HCT116 (cell line): ENCODE measurements around the gene ZSCAN29. TPM values are rescaled to one million over a fixed set of nuclear protein-coding genes. Genes with fewer than 3 reads are reported as not detected.

Experiments
- ATAC-seq: fragments of 200-7000 bp; cut with Tn5 transposase; 2 replicates; pipeline ENCODE4 v1.9.1; 2020; ENCODE audit warnings: mild to moderate bottlenecking, moderate library complexity
- BruUV-seq: library from RNA; stranded (reverse); fragments of 400-500 nt; replicated peaks from 2 replicates; lab custom pipeline; 2021; lab: Mats Ljungman, UMichigan
- CTCF ChIA-PET: fragments of 300-600 bp; sonication (Branson Sonifier 250); formaldehyde crosslinking; loops from one replicate; lab custom pipeline; 2021; ENCODE audit warnings: antibody characterized with exemption; lab: Charles Lee
- POLR2A ChIA-PET: fragments of 300-600, 350-600 bp; sonication (Branson Sonifier 250); formaldehyde crosslinking; loops from one replicate; lab custom pipeline; 2021; ENCODE audit warnings: antibody characterized with exemption; lab: Charles Lee
- RAD21 ChIA-PET, 2 experiments: fragments of 300-600 bp; sonication (Branson Sonifier 250); formaldehyde crosslinking; loops; one replicate each; lab custom pipeline; 2023; ENCODE audit warnings: low total read pairs in 2 of 2; ENCODE audit not compliant: uncharacterized antibody in 2 of 2, unreplicated experiment in 2 of 2, low non-redundant PET in 1 of 2; lab: Charles Lee
- DNase-seq: peaks from one replicate; pipeline ENCODE4 v3.0.0-alpha.2; 2010; ENCODE audit warnings: low read depth, low spot score
- H2AFZ ChIP-seq: fragments of 200-600 bp; shearing (Covaris generic), sonication (generic); 2 replicates; pipeline ENCODE4 v1.6.1; 2017; ENCODE audit warnings: low read depth, mixed run types, mixed read lengths, antibody characterized with exemption, low read length; ENCODE audit not compliant: poor library complexity, severe bottlenecking
- H3K27ac ChIP-seq: 2 replicates; pipeline ENCODE4 v1.5.1; 2012; ENCODE audit warnings: low read depth, low read length
- H3K27me3 ChIP-seq: fragments of 200-600 bp; sonication (generic); 2 replicates; pipeline ENCODE4 v1.6.1; 2016; ENCODE audit warnings: mixed run types, low read length, mixed read lengths; ENCODE audit not compliant: insufficient read depth
- H3K36me3 ChIP-seq, 2 experiments: fragments of 200-500 bp in 1 of 2; fragments of 200-600 bp in 1 of 2; sonication (Bioruptor generic) in 1 of 2; sonication (generic) in 1 of 2; 2 replicates each; pipeline versions ENCODE4 v1.5.1 to v1.6.1; 2014 to 2016; ENCODE audit warnings: low read length in 2 of 2, inconsistent platforms in 1 of 2, mixed read lengths in 1 of 2, mixed run types in 1 of 2; ENCODE audit not compliant: insufficient read depth in 2 of 2, control insufficient read depth in 1 of 2
- H3K4me1 ChIP-seq, 2 experiments: fragments of 200-600 bp in 1 of 2; sonication (generic) in 1 of 2; 2 replicates each; pipeline versions ENCODE4 v1.5.1 to v1.6.1; 2012 to 2017; ENCODE audit warnings: low read length in 2 of 2, inconsistent platforms in 1 of 2, mild to moderate bottlenecking in 1 of 2, mixed read lengths in 1 of 2, mixed run types in 1 of 2, moderate library complexity in 1 of 2; ENCODE audit not compliant: insufficient read depth in 2 of 2, control insufficient read depth in 1 of 2
- H3K4me2 ChIP-seq: fragments of 200-600 bp; sonication (generic); 2 replicates; pipeline ENCODE4 v1.6.1; 2017; ENCODE audit warnings: mixed run types, low read length, mixed read lengths
- H3K4me3 ChIP-seq, 2 experiments: fragments of 200-600 bp in 1 of 2; sonication (generic) in 1 of 2; replicated peaks in 1 of 2; 2 replicates each; pipeline ENCODE4 v1.5.1; 2011 to 2016; ENCODE audit warnings: low read length in 2 of 2, control low read depth in 1 of 2, low read depth in 1 of 2, mild to moderate bottlenecking in 1 of 2, mixed read lengths in 1 of 2, mixed run types in 1 of 2
- H3K79me2 ChIP-seq: fragments of 200-600 bp; sonication (generic); 2 replicates; pipeline ENCODE4 v1.6.1; 2017; ENCODE audit warnings: mild to moderate bottlenecking, mixed run types, low read length, moderate library complexity, mixed read lengths; ENCODE audit not compliant: insufficient read depth
- H3K9ac ChIP-seq: fragments of 200-600 bp; sonication (generic); 2 replicates; pipeline ENCODE4 v1.6.1; 2016; ENCODE audit warnings: low read length, mixed read lengths
- H3K9me2 ChIP-seq: fragments of 200-600 bp; sonication (generic), shearing (Covaris generic); 2 replicates; pipeline ENCODE4 v1.6.1; 2017; ENCODE audit warnings: mixed run types, mild to moderate bottlenecking, moderate library complexity; ENCODE audit not compliant: insufficient read depth
- H3K9me3 ChIP-seq, 2 experiments: fragments of 200-500 bp in 1 of 2; fragments of 200-600 bp in 1 of 2; sonication (Bioruptor generic) in 1 of 2; sonication (generic) in 1 of 2; 2 replicates each; pipeline ENCODE4 v1.6.1; 2014 to 2017; ENCODE audit warnings: low read length in 2 of 2, mixed read lengths in 2 of 2, inconsistent platforms in 1 of 2, low read depth in 1 of 2, mild to moderate bottlenecking in 1 of 2, mixed run types in 1 of 2, moderate library complexity in 1 of 2; ENCODE audit not compliant: control insufficient read depth in 1 of 2, insufficient read depth in 1 of 2
- H4K20me1 ChIP-seq: fragments of 200-600 bp; sonication (generic), shearing (Covaris generic); 2 replicates; pipeline ENCODE4 v1.6.1; 2017; ENCODE audit warnings: mixed run types, mild to moderate bottlenecking, moderate library complexity; ENCODE audit not compliant: insufficient read depth
- CEBPB ChIP-seq: IDR thresholded peaks from 2 replicates; pipeline ENCODE4 v1.6.1; 2012; ENCODE audit warnings: low read depth
- CTCF ChIP-seq, 3 experiments: fragments of 200-600 bp in 1 of 3; sonication (generic) in 1 of 3; IDR thresholded peaks in 2 of 3; conservative IDR thresholded peaks in 1 of 3; 2 replicates each; pipeline ENCODE4 v1.5.1; 2012 to 2017; ENCODE audit warnings: low read depth in 2 of 3, low read length in 2 of 3, antibody characterized with exemption in 1 of 3, borderline replicate concordance in 1 of 3, control low read depth in 1 of 3, mild to moderate bottlenecking in 1 of 3, mixed read lengths in 1 of 3, mixed run types in 1 of 3, moderate library complexity in 1 of 3; ENCODE audit not compliant: insufficient read depth in 1 of 3
- EGR1 ChIP-seq: IDR thresholded peaks from 2 replicates; pipeline ENCODE4 v1.6.1; 2012; ENCODE audit warnings: low read depth
- ELF1 ChIP-seq: IDR thresholded peaks from 2 replicates; pipeline ENCODE4 v1.6.1; 2012; ENCODE audit warnings: low read depth, borderline replicate concordance
- EZH2 ChIP-seq: fragments of 200-600 bp; sonication (generic); IDR thresholded peaks from 2 replicates; pipeline ENCODE4 v1.6.1; 2017; ENCODE audit warnings: antibody characterized with exemption, mixed run types
- EZH2phosphoT487 ChIP-seq: fragments of 200-600 bp; IDR thresholded peaks from 2 replicates; pipeline ENCODE4 v1.6.1; 2018; ENCODE audit warnings: antibody characterized with exemption, borderline replicate concordance
- FOSL1 ChIP-seq: IDR thresholded peaks from 2 replicates; pipeline ENCODE4 v1.6.1; 2012; ENCODE audit warnings: low read depth
- JUND ChIP-seq: IDR thresholded peaks from 2 replicates; pipeline ENCODE4 v1.6.1; 2012
- RAD21 ChIP-seq: IDR thresholded peaks from 2 replicates; pipeline ENCODE4 v1.6.1; 2012; ENCODE audit warnings: low read depth, mild to moderate bottlenecking
- SIN3A ChIP-seq: IDR thresholded peaks from 2 replicates; pipeline ENCODE4 v1.6.1; 2012; ENCODE audit warnings: low read depth
- SP1 ChIP-seq: IDR thresholded peaks from 2 replicates; pipeline ENCODE4 v1.6.1; 2012; ENCODE audit warnings: low read depth
- SRF ChIP-seq: IDR thresholded peaks from 2 replicates; pipeline ENCODE4 v1.6.1; 2012; ENCODE audit warnings: low read depth
- TCF7L2 ChIP-seq: IDR thresholded peaks from 2 replicates; pipeline ENCODE4 v1.7.0; 2011; ENCODE audit warnings: borderline replicate concordance, inconsistent platforms; ENCODE audit not compliant: insufficient read depth, insufficient read length; ENCODE audit errors: extremely low read depth
- ZFX ChIP-seq: fragments of 450-650 bp; IDR thresholded peaks from 2 replicates; pipeline ENCODE4 v1.6.1; 2017
- ZNF274 ChIP-seq: fragments of 200-500 bp; sonication (Bioruptor generic); IDR thresholded peaks from 2 replicates; pipeline ENCODE4 v1.6.1; 2014; ENCODE audit warnings: mild to moderate bottlenecking, low read depth, low read length, inconsistent platforms
- intact Hi-C: fragments of 100-400 bp; cut with micrococcal nuclease; formaldehyde crosslinking; loops from 2 replicates; pipeline ENCODE4 v1.10.0; 2022
- total RNA-seq: library from RNA; stranded (reverse); gene quantifications from one replicate; pipeline ENCODE4 v1.2.1, GENCODE V29; 2021; ENCODE audit not compliant: unreplicated experiment
- TF ChIP-seq, protein P1 (sequence below): IDR thresholded peaks from 2 replicates; pipeline ENCODE4 v1.6.1; 2011; ENCODE audit warnings: mild to moderate bottlenecking, low read length, moderate library complexity; ENCODE audit not compliant: insufficient replicate concordance; ENCODE audit errors: extremely low read depth
- TF ChIP-seq, protein P2 (sequence below): IDR thresholded peaks from 2 replicates; pipeline ENCODE4 v1.6.1; 2012; ENCODE audit warnings: low read depth
- TF ChIP-seq, protein P3 (sequence below): IDR thresholded peaks from 2 replicates; pipeline ENCODE4 v1.6.1; 2012
- TF ChIP-seq, protein P4 (sequence below): IDR thresholded peaks from 2 replicates; pipeline ENCODE4 v1.6.1; 2012

ZSCAN29 gene
- total RNA-seq, 1 experiment from 2014 or later, result 27.3 TPM

DNA sequence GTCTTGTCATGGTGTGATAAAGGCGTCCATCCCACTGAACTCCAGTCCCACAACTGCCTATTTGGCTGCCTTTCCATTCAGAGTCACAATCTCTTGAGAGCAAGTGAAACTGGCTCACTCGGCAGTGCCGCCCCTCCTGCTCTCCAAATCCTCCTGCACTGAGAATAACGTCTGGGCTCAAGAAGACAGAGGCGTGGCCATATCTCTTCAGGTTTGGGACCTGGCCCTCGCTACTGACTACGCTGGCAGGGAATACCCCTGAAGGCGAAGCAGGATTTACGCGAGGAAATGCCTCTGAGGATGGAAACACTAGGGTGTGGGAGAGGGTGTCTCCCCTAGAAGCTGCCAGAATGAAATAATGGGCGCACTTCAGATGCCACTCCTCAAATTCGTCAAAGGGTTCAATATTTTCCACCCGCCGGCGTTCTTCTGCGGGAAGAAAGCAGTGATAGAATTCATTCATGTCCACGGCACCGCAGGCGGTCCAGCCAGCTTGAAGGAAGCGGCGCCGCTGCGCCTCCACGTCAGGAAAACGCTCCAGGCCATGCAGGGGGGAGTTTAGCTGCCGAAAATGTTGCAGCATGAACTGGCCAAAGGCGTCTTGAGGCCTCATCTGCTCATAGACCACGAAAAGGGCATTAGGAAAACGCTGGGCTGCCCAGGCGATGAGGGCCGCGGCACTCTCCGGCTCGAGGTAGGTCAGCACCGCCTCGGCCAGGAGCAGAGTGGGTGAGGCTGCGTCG is 41.5 kb downstream of the ZSCAN29 start:
- TF ChIP-seq, protein P1, sequence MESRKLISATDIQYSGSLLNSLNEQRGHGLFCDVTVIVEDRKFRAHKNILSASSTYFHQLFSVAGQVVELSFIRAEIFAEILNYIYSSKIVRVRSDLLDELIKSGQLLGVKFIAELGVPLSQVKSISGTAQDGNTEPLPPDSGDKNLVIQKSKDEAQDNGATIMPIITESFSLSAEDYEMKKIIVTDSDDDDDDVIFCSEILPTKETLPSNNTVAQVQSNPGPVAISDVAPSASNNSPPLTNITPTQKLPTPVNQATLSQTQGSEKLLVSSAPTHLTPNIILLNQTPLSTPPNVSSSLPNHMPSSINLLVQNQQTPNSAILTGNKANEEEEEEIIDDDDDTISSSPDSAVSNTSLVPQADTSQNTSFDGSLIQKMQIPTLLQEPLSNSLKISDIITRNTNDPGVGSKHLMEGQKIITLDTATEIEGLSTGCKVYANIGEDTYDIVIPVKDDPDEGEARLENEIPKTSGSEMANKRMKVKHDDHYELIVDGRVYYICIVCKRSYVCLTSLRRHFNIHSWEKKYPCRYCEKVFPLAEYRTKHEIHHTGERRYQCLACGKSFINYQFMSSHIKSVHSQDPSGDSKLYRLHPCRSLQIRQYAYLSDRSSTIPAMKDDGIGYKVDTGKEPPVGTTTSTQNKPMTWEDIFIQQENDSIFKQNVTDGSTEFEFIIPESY, result no peak
- TF ChIP-seq JUND (no peak), EZH2phosphoT487 (no peak), ELF1 (no peak), EZH2 (no peak), FOSL1 (no peak), SP1 (no peak), SRF (no peak), SIN3A (no peak), EGR1 (no peak), ZNF274 (no peak), CEBPB (no peak), RAD21 (no peak), CTCF (IDR thresholded peaks at IDR 0.05 in 2 of 3, conservative IDR thresholded peaks at IDR 0.05 in 1 of 3; ENCODE audit: borderline replicate concordance in 1 of 3, insufficient read depth in 1 of 3, low read depth in 2 of 3, low read length in 2 of 3) (no peak), TCF7L2 (no peak), ZFX (no peak)
- TF ChIP-seq, protein P2, sequence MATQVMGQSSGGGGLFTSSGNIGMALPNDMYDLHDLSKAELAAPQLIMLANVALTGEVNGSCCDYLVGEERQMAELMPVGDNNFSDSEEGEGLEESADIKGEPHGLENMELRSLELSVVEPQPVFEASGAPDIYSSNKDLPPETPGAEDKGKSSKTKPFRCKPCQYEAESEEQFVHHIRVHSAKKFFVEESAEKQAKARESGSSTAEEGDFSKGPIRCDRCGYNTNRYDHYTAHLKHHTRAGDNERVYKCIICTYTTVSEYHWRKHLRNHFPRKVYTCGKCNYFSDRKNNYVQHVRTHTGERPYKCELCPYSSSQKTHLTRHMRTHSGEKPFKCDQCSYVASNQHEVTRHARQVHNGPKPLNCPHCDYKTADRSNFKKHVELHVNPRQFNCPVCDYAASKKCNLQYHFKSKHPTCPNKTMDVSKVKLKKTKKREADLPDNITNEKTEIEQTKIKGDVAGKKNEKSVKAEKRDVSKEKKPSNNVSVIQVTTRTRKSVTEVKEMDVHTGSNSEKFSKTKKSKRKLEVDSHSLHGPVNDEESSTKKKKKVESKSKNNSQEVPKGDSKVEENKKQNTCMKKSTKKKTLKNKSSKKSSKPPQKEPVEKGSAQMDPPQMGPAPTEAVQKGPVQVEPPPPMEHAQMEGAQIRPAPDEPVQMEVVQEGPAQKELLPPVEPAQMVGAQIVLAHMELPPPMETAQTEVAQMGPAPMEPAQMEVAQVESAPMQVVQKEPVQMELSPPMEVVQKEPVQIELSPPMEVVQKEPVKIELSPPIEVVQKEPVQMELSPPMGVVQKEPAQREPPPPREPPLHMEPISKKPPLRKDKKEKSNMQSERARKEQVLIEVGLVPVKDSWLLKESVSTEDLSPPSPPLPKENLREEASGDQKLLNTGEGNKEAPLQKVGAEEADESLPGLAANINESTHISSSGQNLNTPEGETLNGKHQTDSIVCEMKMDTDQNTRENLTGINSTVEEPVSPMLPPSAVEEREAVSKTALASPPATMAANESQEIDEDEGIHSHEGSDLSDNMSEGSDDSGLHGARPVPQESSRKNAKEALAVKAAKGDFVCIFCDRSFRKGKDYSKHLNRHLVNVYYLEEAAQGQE, result no peak
- TF ChIP-seq, protein P3, sequence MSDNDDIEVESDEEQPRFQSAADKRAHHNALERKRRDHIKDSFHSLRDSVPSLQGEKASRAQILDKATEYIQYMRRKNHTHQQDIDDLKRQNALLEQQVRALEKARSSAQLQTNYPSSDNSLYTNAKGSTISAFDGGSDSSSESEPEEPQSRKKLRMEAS, result no peak
- TF ChIP-seq, protein P4, sequence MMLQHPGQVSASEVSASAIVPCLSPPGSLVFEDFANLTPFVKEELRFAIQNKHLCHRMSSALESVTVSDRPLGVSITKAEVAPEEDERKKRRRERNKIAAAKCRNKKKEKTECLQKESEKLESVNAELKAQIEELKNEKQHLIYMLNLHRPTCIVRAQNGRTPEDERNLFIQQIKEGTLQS, result no peak
- Histone ChIP-seq H4K20me1 (no peaks in the 10 kb centered on the region), H3K27ac (peak overlapping the region; percentile 65; the same call in 1 of the 2 replicates), H2AFZ (no peak overlapping the region), H3K4me1 (peaks cover 4 to 14% of the 10 kb centered on the region in 2 experiments; a peak in 3 of 4 replicates), H3K9me2 (no peaks in the 10 kb centered on the region), H3K9me3 (no peaks in the 10 kb centered on the region), H3K4me3 (peak overlapping the region; percentile 64 to 70), H3K9ac (peak overlapping the region; percentile 67), H3K36me3 (no peaks in the 10 kb centered on the region), H3K79me2 (peaks cover 10% of the 10 kb centered on the region; the same call in 1 of the 2 replicates), H3K27me3 (no peaks in the 10 kb centered on the region), H3K4me2 (peak overlapping the region; percentile 61)
- CTCF ChIA-PET, result no interaction called here
- POLR2A ChIA-PET, result no interaction called here
- RAD21 ChIA-PET, result no interaction called here
- BruUV-seq, result no TSS peak
- DNase-seq, result no peak
- no peak for ATAC-seq
- intact Hi-C loops, result no loop called here
